ENCODE measurements around the gene CAV3. TPM values are rescaled to one million over a fixed set of nuclear protein-coding genes. Genes with fewer than 3 reads are reported as not detected.
"Not testable (repeated sequence)": the region's sequence is repeated elsewhere in the genome, so short reads cannot be mapped to it uniquely, and the experiment has no call there.

The CAV3 gene
- not detected in 2 replicates for total RNA-seq (2014; rRNA removed; shearing (Covaris generic); ENCODE audit: low replicate concordance)

GRCh38 chr3:8733332-8734094, at the start of gene CAV3:
Gene CAV3, plus strand, starts transcription at chr3:8733802. Its CDS starts 75 bp downstream, at chr3:8733877.
- H3K4me2 ChIP-seq (ENCODE audit: low read depth, low read length, poor library complexity, severe bottlenecking) = no peak within 1 kb of the TSS

GRCh38 chr3:8684992-8685391, 48.6 kb upstream of the CAV3 start:
- H3K9me2 ChIP-seq (replicated peaks; ENCODE audit: insufficient read depth, low read length); H3K4me3 ChIP-seq (ENCODE audit: low read length); H3K9me3 ChIP-seq (ENCODE audit: low read length); H3K36me3 ChIP-seq (ENCODE audit: insufficient read depth, low read length); H3K79me2 ChIP-seq (ENCODE audit: low read length); H3K9ac ChIP-seq (ENCODE audit: low read length); H2AFZ ChIP-seq (ENCODE audit: low read length); H3K4me1 ChIP-seq (ENCODE audit: low read length); H3K27me3 ChIP-seq (ENCODE audit: low read length); H3K27ac ChIP-seq (ENCODE audit: low read length); H4K20me1 ChIP-seq (ENCODE audit: insufficient read depth, low read depth, low read length); DNase-seq; H3K4me2 ChIP-seq (ENCODE audit: low read depth, low read length, poor library complexity, severe bottlenecking): not testable (repeated sequence)

More at GRCh38 chr3:8733332-8734094, at the start of gene CAV3:
- H3K79me2 ChIP-seq (ENCODE audit: low read length) = no peaks in the 10 kb centered on the region
- no peaks in the 10 kb centered on the region for H3K9me3 ChIP-seq (ENCODE audit: low read length)
- no peak for DNase-seq
- H4K20me1 ChIP-seq (ENCODE audit: insufficient read depth, low read depth, low read length) = no peaks in the 10 kb centered on the region
- H3K4me1 ChIP-seq (ENCODE audit: low read length) = no peaks in the 10 kb centered on the region
- no peak within 1 kb of the TSS for H3K27ac ChIP-seq (ENCODE audit: low read length)
- no peaks in the 10 kb centered on the region for H3K36me3 ChIP-seq (ENCODE audit: insufficient read depth, low read length)
- no peaks in the 10 kb centered on the region for H3K27me3 ChIP-seq (ENCODE audit: low read length)
- H2AFZ ChIP-seq (ENCODE audit: low read length) = no peak within 1 kb of the TSS
- no peaks in the 10 kb centered on the region for H3K9me2 ChIP-seq (replicated peaks; ENCODE audit: insufficient read depth, low read length)
- no peak within 1 kb of the TSS for H3K4me3 ChIP-seq (ENCODE audit: low read length)
- no peak within 1 kb of the TSS for H3K9ac ChIP-seq (ENCODE audit: low read length)

GRCh38 chr3:8691295-8691694, 42.3 kb upstream of the CAV3 start:
- H3K4me2 ChIP-seq (ENCODE audit: low read depth, low read length, poor library complexity, severe bottlenecking); H3K4me1 ChIP-seq (ENCODE audit: low read length); H3K9ac ChIP-seq (ENCODE audit: low read length); DNase-seq; H3K27me3 ChIP-seq (ENCODE audit: low read length); H3K9me2 ChIP-seq (replicated peaks; ENCODE audit: insufficient read depth, low read length); H3K9me3 ChIP-seq (ENCODE audit: low read length); H3K4me3 ChIP-seq (ENCODE audit: low read length); H3K79me2 ChIP-seq (ENCODE audit: low read length); H3K36me3 ChIP-seq (ENCODE audit: insufficient read depth, low read length); H2AFZ ChIP-seq (ENCODE audit: low read length); H4K20me1 ChIP-seq (ENCODE audit: insufficient read depth, low read depth, low read length); H3K27ac ChIP-seq (ENCODE audit: low read length): not testable (repeated sequence)

- no peak overlapping the region for H2AFZ ChIP-seq (ENCODE audit: low read length)
- peaks cover 10% of the 10 kb centered on the region for H3K36me3 ChIP-seq (ENCODE audit: insufficient read depth, low read length)
- no peak overlapping the region for H3K4me2 ChIP-seq (ENCODE audit: low read depth, low read length, poor library complexity, severe bottlenecking)
- no peaks in the 10 kb centered on the region for H3K4me1 ChIP-seq (ENCODE audit: low read length)
- H3K9ac ChIP-seq (ENCODE audit: low read length) = no peak overlapping the region
- no peaks in the 10 kb centered on the region for H3K9me2 ChIP-seq (replicated peaks; ENCODE audit: insufficient read depth, low read length)
- H3K9me3 ChIP-seq (ENCODE audit: low read length) = peaks cover 13% of the 10 kb centered on the region; the same call in 1 of the 2 replicates
- H4K20me1 ChIP-seq (ENCODE audit: insufficient read depth, low read depth, low read length) = no peaks in the 10 kb centered on the region
- H3K27me3 ChIP-seq (ENCODE audit: low read length) = no peaks in the 10 kb centered on the region
- H3K27ac ChIP-seq (ENCODE audit: low read length) = no peak overlapping the region
- peak; percentile 69 for DNase-seq
- no peaks in the 10 kb centered on the region for H3K79me2 ChIP-seq (ENCODE audit: low read length)
- H3K4me3 ChIP-seq (ENCODE audit: low read length) = no peak overlapping the region
These were observed 31.0 kb upstream of the CAV3 start for GRCh38 chr3:8702560-8702959.

- H3K36me3 ChIP-seq (ENCODE audit: insufficient read depth, low read length) = peaks cover 10% of the 10 kb centered on the region
- H3K9me2 ChIP-seq (replicated peaks; ENCODE audit: insufficient read depth, low read length) = no peaks in the 10 kb centered on the region
- no peaks in the 10 kb centered on the region for H3K27me3 ChIP-seq (ENCODE audit: low read length)
- H3K9ac ChIP-seq (ENCODE audit: low read length) = no peak overlapping the region
- no peaks in the 10 kb centered on the region for H3K79me2 ChIP-seq (ENCODE audit: low read length)
- DNase-seq = no peak
- H3K4me2 ChIP-seq (ENCODE audit: low read depth, low read length, poor library complexity, severe bottlenecking) = no peak overlapping the region
- no peak overlapping the region for H3K4me3 ChIP-seq (ENCODE audit: low read length)
- no peak overlapping the region for H3K27ac ChIP-seq (ENCODE audit: low read length)
- H3K9me3 ChIP-seq (ENCODE audit: low read length) = peaks cover 7% of the 10 kb centered on the region; the same call in 1 of the 2 replicates
- no peak overlapping the region for H2AFZ ChIP-seq (ENCODE audit: low read length)
- no peaks in the 10 kb centered on the region for H3K4me1 ChIP-seq (ENCODE audit: low read length)
- H4K20me1 ChIP-seq (ENCODE audit: insufficient read depth, low read depth, low read length) = no peaks in the 10 kb centered on the region
These were observed 28.0 kb upstream of the CAV3 start for GRCh38 chr3:8705575-8705974.

GRCh38 chr3:8709287-8709686, 24.3 kb upstream of the CAV3 start:
- no peak for DNase-seq
- Histone ChIP-seq H3K4me2 (ENCODE audit: low read depth, low read length, poor library complexity, severe bottlenecking) (no peak overlapping the region), H3K4me3 (ENCODE audit: low read length) (no peak overlapping the region), H3K9me2 (replicated peaks; ENCODE audit: insufficient read depth, low read length) (no peaks in the 10 kb centered on the region), H3K79me2 (ENCODE audit: low read length) (no peaks in the 10 kb centered on the region), H2AFZ (ENCODE audit: low read length) (no peak overlapping the region), H3K36me3 (ENCODE audit: insufficient read depth, low read length) (no peaks in the 10 kb centered on the region), H3K4me1 (ENCODE audit: low read length) (peaks cover 12% of the 10 kb centered on the region), H4K20me1 (ENCODE audit: insufficient read depth, low read depth, low read length) (0 out of 2 replicates have a peak, but pooled peaks cover 6% of the 10 kb centered on the region), H3K27me3 (ENCODE audit: low read length) (no peaks in the 10 kb centered on the region), H3K27ac (ENCODE audit: low read length) (no peak overlapping the region), H3K9ac (ENCODE audit: low read length) (no peak overlapping the region), H3K9me3 (ENCODE audit: low read length) (peaks cover 7% of the 10 kb centered on the region; the same call in 1 of the 2 replicates)

- Histone ChIP-seq H3K4me1 (ENCODE audit: low read length) (peaks cover 12% of the 10 kb centered on the region), H2AFZ (ENCODE audit: low read length) (no peak overlapping the region), H4K20me1 (ENCODE audit: insufficient read depth, low read depth, low read length) (0 out of 2 replicates have a peak, but pooled peaks cover 6% of the 10 kb centered on the region), H3K27me3 (ENCODE audit: low read length) (no peaks in the 10 kb centered on the region), H3K79me2 (ENCODE audit: low read length) (no peaks in the 10 kb centered on the region), H3K4me2 (ENCODE audit: low read depth, low read length, poor library complexity, severe bottlenecking) (no peak overlapping the region), H3K36me3 (ENCODE audit: insufficient read depth, low read length) (no peaks in the 10 kb centered on the region), H3K4me3 (ENCODE audit: low read length) (no peak overlapping the region), H3K9me2 (replicated peaks; ENCODE audit: insufficient read depth, low read length) (no peaks in the 10 kb centered on the region), H3K27ac (ENCODE audit: low read length) (no peak overlapping the region), H3K9me3 (ENCODE audit: low read length) (peaks cover 7% of the 10 kb centered on the region; the same call in 1 of the 2 replicates), H3K9ac (ENCODE audit: low read length) (no peak overlapping the region)
- peak; percentile 29 for DNase-seq
These were observed 23.6 kb upstream of the CAV3 start for GRCh38 chr3:8709801-8710507.
